DND-41 (cell line): ENCODE results near the gene SCMH1.
A peak's percentile ranks its signal among the peaks of the same experiment; 100 is the strongest.

Source experiments
- ATAC-seq: fragments of 200-7000 bp; cut with Tn5 transposase; 3 replicates; pipeline ENCODE4 v1.9.1; 2021; ENCODE audit warnings: low read depth; ENCODE audit not compliant: insufficient read depth
- DNase-seq: peaks from one replicate; pipeline ENCODE4 v3.0.0-alpha.2; 2020
- H2AFZ ChIP-seq: 2 replicates; pipeline ENCODE4 v1.6.0; 2012; ENCODE audit warnings: low read depth, low read length
- H3K27ac ChIP-seq: 2 replicates; pipeline ENCODE4 v1.5.1; 2012; ENCODE audit warnings: low read length, inconsistent platforms
- H3K27me3 ChIP-seq: fragments of 200-600 bp; sonication (generic); 2 replicates; pipeline ENCODE4 v1.6.0; 2012; ENCODE audit warnings: low read length, mild to moderate bottlenecking, inconsistent platforms; ENCODE audit not compliant: insufficient read depth, poor library complexity
- H3K36me3 ChIP-seq: 2 replicates; pipeline ENCODE4 v1.5.1; 2012; ENCODE audit warnings: low read length, inconsistent platforms; ENCODE audit not compliant: insufficient read depth
- H3K4me1 ChIP-seq: 2 replicates; pipeline ENCODE4 v1.5.1; 2012; ENCODE audit warnings: mild to moderate bottlenecking, low read length; ENCODE audit not compliant: insufficient read depth
- H3K4me2 ChIP-seq: 2 replicates; pipeline ENCODE4 v1.6.0; 2012; ENCODE audit warnings: mild to moderate bottlenecking, moderate library complexity, low read length, inconsistent platforms; ENCODE audit not compliant: insufficient read depth
- H3K4me3 ChIP-seq, 2 experiments: fragments of 200-600 bp in 1 of 2; shearing (Covaris generic) in 1 of 2; 2 replicates each; pipeline ENCODE4 v1.5.1; 2012 to 2016; ENCODE audit warnings: inconsistent platforms in 2 of 2, low read length in 2 of 2, mild to moderate bottlenecking in 2 of 2, low read depth in 1 of 2, moderate library complexity in 1 of 2
- H3K79me2 ChIP-seq: 2 replicates; pipeline ENCODE4 v1.6.0; 2012; ENCODE audit warnings: low read length, inconsistent platforms; ENCODE audit not compliant: insufficient read depth
- H3K9ac ChIP-seq: 2 replicates; pipeline ENCODE4 v1.6.0; 2012; ENCODE audit warnings: low read depth, mild to moderate bottlenecking, inconsistent platforms, low read length, moderate library complexity
- H3K9me3 ChIP-seq: 2 replicates; pipeline ENCODE4 v1.5.1; 2012; ENCODE audit warnings: low read length, moderate library complexity, mild to moderate bottlenecking, inconsistent platforms; ENCODE audit not compliant: insufficient read depth, severe bottlenecking
- H4K20me1 ChIP-seq: 2 replicates; pipeline ENCODE4 v1.6.0; 2012; ENCODE audit warnings: low read length; ENCODE audit not compliant: insufficient read depth
- EZH2 ChIP-seq: IDR thresholded peaks from 3 replicates; pipeline ENCODE4 v1.6.1; 2012; ENCODE audit warnings: borderline replicate concordance, low read depth, mild to moderate bottlenecking, moderate library complexity, low read length, inconsistent platforms; ENCODE audit not compliant: severe bottlenecking
- TF ChIP-seq, protein P1 (sequence below): IDR thresholded peaks from 2 replicates; pipeline ENCODE4 v1.5.1; 2012; ENCODE audit warnings: borderline replicate concordance, low read length, moderate library complexity, mild to moderate bottlenecking; ENCODE audit not compliant: poor library complexity, severe bottlenecking; ENCODE audit errors: extremely low read depth

SCMH1 gene

DNA sequence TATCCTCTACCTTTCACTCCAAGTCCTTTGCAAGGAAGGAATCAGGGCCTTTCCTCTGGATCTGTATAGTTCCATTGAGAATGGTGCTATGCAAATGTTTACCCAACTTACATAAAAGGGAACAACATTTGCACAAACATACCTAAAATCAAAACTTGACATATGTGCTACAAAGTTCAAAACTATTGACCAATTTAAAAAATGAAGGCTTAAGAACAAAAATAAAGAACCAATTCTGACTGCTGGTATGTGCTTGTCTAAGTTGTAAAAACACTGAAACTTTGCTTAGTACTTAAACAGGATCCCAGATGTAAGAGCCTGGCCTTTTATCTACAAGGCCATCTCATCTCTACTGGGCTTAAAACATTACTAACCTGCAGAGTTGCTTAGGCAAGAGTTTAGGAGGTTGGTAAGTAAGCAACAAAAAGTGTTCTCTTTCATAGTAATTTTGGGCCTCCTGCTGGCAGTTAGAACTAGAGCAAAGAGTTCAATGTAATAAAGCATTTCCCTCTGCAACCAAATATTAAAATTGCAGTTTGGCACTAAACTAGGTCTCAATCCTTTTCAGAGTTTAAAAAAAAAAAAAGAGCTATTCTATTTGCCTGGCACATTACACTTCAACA lies 2.0 kb downstream of the SCMH1 start:
- DNase-seq, result no peak
- H3K4me3 ChIP-seq, result no peak overlapping the region
- 0 out of 3 replicates have a peak, but pooled peaks have one; percentile 23 for ATAC-seq

GRCh38 chr1:41238311-41238988 lies 3.7 kb downstream of the SCMH1 start:
- Histone ChIP-seq H3K4me3 (no peak overlapping the region), H4K20me1 (peaks cover 8% of the 10 kb centered on the region; the same call in 1 of the 2 replicates), H3K9ac (no peak overlapping the region), H3K27ac (no peak overlapping the region), H2AFZ (no peak overlapping the region), H3K4me2 (no peak overlapping the region), H3K36me3 (no peaks in the 10 kb centered on the region; the same call in 1 of the 2 replicates), H3K9me3 (no peaks in the 10 kb centered on the region), H3K27me3 (no peaks in the 10 kb centered on the region), H3K79me2 (peaks cover 54% of the 10 kb centered on the region), H3K4me1 (peaks cover 41% of the 10 kb centered on the region)
- TF ChIP-seq EZH2, result no peak
- TF ChIP-seq, protein P1, sequence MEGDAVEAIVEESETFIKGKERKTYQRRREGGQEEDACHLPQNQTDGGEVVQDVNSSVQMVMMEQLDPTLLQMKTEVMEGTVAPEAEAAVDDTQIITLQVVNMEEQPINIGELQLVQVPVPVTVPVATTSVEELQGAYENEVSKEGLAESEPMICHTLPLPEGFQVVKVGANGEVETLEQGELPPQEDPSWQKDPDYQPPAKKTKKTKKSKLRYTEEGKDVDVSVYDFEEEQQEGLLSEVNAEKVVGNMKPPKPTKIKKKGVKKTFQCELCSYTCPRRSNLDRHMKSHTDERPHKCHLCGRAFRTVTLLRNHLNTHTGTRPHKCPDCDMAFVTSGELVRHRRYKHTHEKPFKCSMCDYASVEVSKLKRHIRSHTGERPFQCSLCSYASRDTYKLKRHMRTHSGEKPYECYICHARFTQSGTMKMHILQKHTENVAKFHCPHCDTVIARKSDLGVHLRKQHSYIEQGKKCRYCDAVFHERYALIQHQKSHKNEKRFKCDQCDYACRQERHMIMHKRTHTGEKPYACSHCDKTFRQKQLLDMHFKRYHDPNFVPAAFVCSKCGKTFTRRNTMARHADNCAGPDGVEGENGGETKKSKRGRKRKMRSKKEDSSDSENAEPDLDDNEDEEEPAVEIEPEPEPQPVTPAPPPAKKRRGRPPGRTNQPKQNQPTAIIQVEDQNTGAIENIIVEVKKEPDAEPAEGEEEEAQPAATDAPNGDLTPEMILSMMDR, result no peak
- ATAC-seq (no peak), DNase-seq (no peak)

More for the DNA sequence above, 2.0 kb downstream of the SCMH1 start:
- H3K9ac ChIP-seq, result no peak overlapping the region
- no peaks in the 10 kb centered on the region; the same call in 1 of the 2 replicates for H3K36me3 ChIP-seq
- peaks cover 56% of the 10 kb centered on the region for H3K4me1 ChIP-seq
- no peak overlapping the region for H2AFZ ChIP-seq
- no peaks in the 10 kb centered on the region for H3K27me3 ChIP-seq
- H4K20me1 ChIP-seq, result peaks cover 4% of the 10 kb centered on the region; the same call in 1 of the 2 replicates
- H3K9me3 ChIP-seq, result no peaks in the 10 kb centered on the region
- peaks cover 47% of the 10 kb centered on the region for H3K79me2 ChIP-seq
- TF ChIP-seq, protein P1, result peak; percentile 52
- TF ChIP-seq EZH2, result no peak
- peak overlapping the region; percentile 36; the same call in 1 of the 2 replicates for H3K27ac ChIP-seq
- peak overlapping the region; percentile 71; the same call in 1 of the 2 replicates for H3K4me2 ChIP-seq

DNA sequence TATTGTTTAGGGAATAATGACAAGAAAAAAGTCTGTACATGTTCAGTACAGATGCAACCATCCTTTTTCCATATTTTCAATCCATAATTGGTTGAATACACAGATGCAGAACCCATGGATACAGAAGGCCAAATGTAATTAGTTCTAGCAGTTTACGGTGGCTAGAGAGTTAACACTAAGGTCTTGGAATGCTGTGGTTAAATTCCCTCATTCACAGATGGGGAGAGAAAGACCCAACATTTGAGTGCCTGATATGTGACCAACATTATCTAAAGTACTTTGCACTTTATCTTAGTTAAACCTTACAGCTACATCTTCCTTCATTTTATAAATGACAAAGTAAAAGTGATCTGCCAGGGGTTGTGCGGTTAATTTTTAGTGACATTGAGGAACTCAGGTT lies 5.3 kb downstream of the SCMH1 start:
- Histone ChIP-seq H3K4me3 (no peak overlapping the region), H3K79me2 (peaks cover 58% of the 10 kb centered on the region), H3K4me1 (peaks cover 28% of the 10 kb centered on the region), H3K36me3 (no peaks in the 10 kb centered on the region), H3K27ac (no peak overlapping the region), H4K20me1 (peaks cover 8% of the 10 kb centered on the region; the same call in 1 of the 2 replicates), H2AFZ (no peak overlapping the region), H3K9ac (no peak overlapping the region), H3K27me3 (no peaks in the 10 kb centered on the region), H3K9me3 (no peaks in the 10 kb centered on the region), H3K4me2 (no peak overlapping the region)
- DNase-seq (no peak), ATAC-seq (no peak)
- TF ChIP-seq, protein P1, result no peak
- no peak for TF ChIP-seq EZH2
